Right ventricle myocardium inferior (tissue), 1 donor: ENCODE measurements around the gene SHH. TPM values are rescaled to one million over a fixed set of nuclear protein-coding genes. Genes with fewer than 3 reads are reported as not detected.

ENCODE experiments used
- ATAC-seq: fragments of 200-7000 bp; cut with Tn5 transposase; one replicate; pipeline ENCODE4 v1.9.1; 2020; ENCODE audit warnings: mild to moderate bottlenecking, moderate library complexity
- DNase-seq: peaks from one replicate; pipeline ENCODE4 v3.0.0; 2021; ENCODE audit errors: missing footprints
- intact Hi-C: fragments of 100-400 bp; cut with DNase I; formaldehyde crosslinking; loops from one replicate; pipeline ENCODE4 v1.11.0; 2022
- total RNA-seq: library from RNA; stranded (reverse); fragmentation: NEBNext Ultra II Directional; extraction: Animal tissue kit (Norgen Biotek cat#: 25700); gene quantifications from one replicate; pipeline ENCODE4 v1.2.1, GENCODE V29; 2021
- donor health status: DM: no; HTN: yes; CAD: no; lungs with severe emphysema.

Gene SHH
- total RNA-seq, 1 donor from 2014 or later, result not detected

- ATAC-seq (peak; percentile 29), DNase-seq (no peak)
- intact Hi-C loops, result no loop called here
Observed at GRCh38 chr7:155759740-155760430, 52.4 kb downstream of the SHH start.

GRCh38 chr7:155758348-155758747 is 53.9 kb downstream of the SHH start:
- intact Hi-C loops, result no loop called here
- ATAC-seq (no peak), DNase-seq (no peak)

DNA sequence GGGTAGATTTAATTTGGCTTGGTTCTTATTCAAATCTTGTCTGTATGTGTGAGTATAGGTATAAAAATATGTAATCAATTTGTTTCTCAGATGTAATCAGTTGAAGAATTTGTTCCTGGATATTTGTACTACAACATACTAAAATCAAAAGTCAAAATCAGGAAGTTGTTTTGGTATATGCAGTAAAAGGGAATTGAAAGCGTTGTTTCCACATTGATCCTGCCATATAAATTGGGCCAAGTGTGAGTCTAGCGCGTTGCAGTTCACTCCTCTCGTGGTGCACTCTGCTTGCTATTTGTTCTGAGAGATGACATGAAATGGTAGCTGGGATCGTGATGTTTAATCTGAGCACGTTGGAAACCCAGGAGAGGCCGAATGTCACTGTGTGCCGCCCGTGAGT is 55.9 kb downstream of the SHH start:
- intact Hi-C loops, result no loop called here
- ATAC-seq, result no peak
- no peak for DNase-seq

GRCh38 chr7:155755026-155755425 is 57.2 kb downstream of the SHH start:
- DNase-seq, result no peak
- ATAC-seq, result no peak
- intact Hi-C loops, result no loop called here

GRCh38 chr7:155754165-155754564 is 58.1 kb downstream of the SHH start:
- no peak for DNase-seq
- intact Hi-C loops, result loop anchor here (5.0 kb wide), 1 partner anchor 112 kb away; the partner anchor contains the start of gene RBM33
- ATAC-seq, result peak; percentile 20

DNA sequence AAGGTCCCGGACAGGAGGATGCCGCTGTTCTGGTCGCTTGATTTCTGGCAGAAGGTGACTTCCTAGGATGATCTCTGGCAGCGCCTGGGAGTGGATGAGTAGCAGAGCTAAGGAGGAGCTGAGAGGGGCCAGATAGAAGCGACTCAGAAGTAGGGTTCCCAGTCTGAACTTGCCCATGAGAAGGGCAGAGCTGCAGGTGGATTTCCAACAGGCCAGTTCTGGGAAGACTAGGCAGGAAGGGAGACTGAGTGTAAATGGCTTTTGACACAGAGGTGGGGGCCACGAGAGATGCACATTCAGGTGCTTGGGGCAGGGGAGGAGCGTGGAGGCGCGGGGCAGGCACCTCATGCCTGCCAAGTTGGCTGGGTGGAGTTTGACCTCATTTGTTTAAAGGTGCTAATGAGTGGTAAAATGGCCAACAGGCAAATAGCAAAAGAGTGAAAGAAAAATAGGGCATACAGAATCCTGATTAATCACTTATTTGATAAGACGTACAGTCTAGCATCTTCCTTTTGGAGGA is 58.8 kb downstream of the SHH start:
- DNase-seq (no peak), ATAC-seq (no peak)
- intact Hi-C loops, result loop anchor here (5.0 kb wide), 1 partner anchor 111 kb away; the partner anchor contains the start of gene RBM33

- no peak for DNase-seq
- intact Hi-C loops, result loop anchor here (5.0 kb wide), 1 partner anchor 111 kb away; the partner anchor contains the start of gene RBM33
- ATAC-seq, result no peak
Observed at GRCh38 chr7:155752756-155753445, 59.4 kb downstream of the SHH start.

DNA sequence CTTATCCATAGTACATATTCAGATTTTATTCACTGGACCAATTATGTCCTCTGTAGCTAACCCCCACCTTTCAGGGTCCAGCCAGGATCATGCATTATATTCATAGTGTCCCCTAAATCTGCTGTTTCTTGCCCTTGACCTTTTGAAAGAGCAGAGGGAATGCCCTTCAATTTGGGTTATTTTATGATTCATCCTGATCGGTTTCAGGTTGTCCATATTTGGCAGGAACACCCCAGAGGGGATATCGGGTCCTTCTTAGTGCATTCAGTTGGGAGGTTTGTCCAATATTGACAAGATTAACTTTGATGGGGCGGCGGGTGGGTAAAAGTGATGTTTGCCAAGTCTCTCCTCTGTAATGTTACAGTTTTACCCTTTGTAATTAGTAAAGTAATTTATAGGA is 60.9 kb downstream of the SHH start:
- intact Hi-C loops, result loop anchor here (5.0 kb wide), 1 partner anchor 109 kb away; the partner anchor contains the start of gene RBM33
- no peak for ATAC-seq
- DNase-seq, result no peak

- intact Hi-C loops, result loop anchor here (5.0 kb wide), 1 partner anchor 108 kb away; the partner anchor contains the start of gene RBM33
- ATAC-seq, result no peak
- DNase-seq, result no peak
Observed at GRCh38 chr7:155750255-155751125, 61.8 kb downstream of the SHH start.

Other genes starting within 250 kb of the SHH start
- 36.1 TPM for gene RBM33, start 167.8 kb downstream of the SHH start, total RNA-seq